GM12878 (cell line): ENCODE results near the gene MST1R.
"Not testable (repeated sequence)": the region's sequence is repeated elsewhere in the genome, so short reads cannot be mapped to it uniquely, and the experiment has no call there.

Experiments used
- BHLHE40 ChIP-seq, 2 experiments: fragments of 450-650 bp in 1 of 2; IDR thresholded peaks; 2 replicates each; pipeline ENCODE4 v1.6.1; 2011 to 2017; ENCODE audit warnings: low read depth in 2 of 2, borderline replicate concordance in 1 of 2, improper control_type of control experiment in 1 of 2, low read length in 1 of 2, mild to moderate bottlenecking in 1 of 2
- CHD2 ChIP-seq: IDR thresholded peaks from 2 replicates; pipeline ENCODE4 v1.6.1; 2011; ENCODE audit warnings: low read depth, low read length, improper control_type of control experiment, borderline replicate concordance
- CHD4 ChIP-seq: fragments of 200-600 bp; sonication (generic); IDR thresholded peaks from 2 replicates; pipeline ENCODE4 v1.6.1; 2016; ENCODE audit warnings: mild to moderate bottlenecking
- ETV6 ChIP-seq, 2 experiments: fragments of 450-650 bp in 1 of 2; IDR thresholded peaks in 1 of 2; conservative IDR thresholded peaks in 1 of 2; 2 replicates each; pipeline ENCODE4 v1.6.1; 2014; ENCODE audit warnings: antibody characterized with exemption in 1 of 2, borderline replicate concordance in 1 of 2, low read depth in 1 of 2, mild to moderate bottlenecking in 1 of 2, moderate library complexity in 1 of 2
- NFXL1 ChIP-seq: fragments of 450-650 bp; IDR thresholded peaks from 2 replicates; pipeline ENCODE4 v1.6.1; 2017; ENCODE audit warnings: antibody characterized with exemption, mild to moderate bottlenecking, borderline replicate concordance

GRCh38 chr3:49904448-49904847 lies 775 bp upstream of the MST1R start:
- not testable (repeated sequence) for TF ChIP-seq CHD4; NFXL1; ETV6 (conservative IDR thresholded peaks at IDR 0.05 in 1 of 2, IDR thresholded peaks at IDR 0.05 in 1 of 2; ENCODE audit: borderline replicate concordance in 1 of 2, low read depth in 1 of 2); CHD2; BHLHE40 (IDR thresholded peaks at IDR 0.05; ENCODE audit: borderline replicate concordance in 1 of 2, low read depth in 2 of 2, low read length in 1 of 2)
